IgD-negative memory B cell (primary cell): ENCODE results near the gene DFFB. TPM values are rescaled to one million over a fixed set of nuclear protein-coding genes. Genes with fewer than 3 reads are reported as not detected.

Source experiments
- H3K27ac Mint-ChIP-seq, 3 donors: one replicate each; pipeline ENCODE4 v1.8.0; 2020 to 2022; ENCODE audit warnings: mild to moderate bottlenecking in 3 of 3, mixed read lengths in 3 of 3, moderate library complexity in 1 of 3
- H3K27me3 Mint-ChIP-seq: one replicate; pipeline ENCODE4 v1.8.0; 2021; ENCODE audit warnings: mixed read lengths
- H3K36me3 Mint-ChIP-seq: one replicate; pipeline ENCODE4 v1.8.0; 2020; ENCODE audit warnings: mild to moderate bottlenecking, mixed read lengths
- H3K4me1 Mint-ChIP-seq, 3 donors: one replicate each; pipeline ENCODE4 v1.8.0; 2020 to 2022; ENCODE audit warnings: mixed read lengths in 3 of 3, mild to moderate bottlenecking in 1 of 3
- H3K4me3 Mint-ChIP-seq, 4 donors: one replicate each; pipeline ENCODE4 v1.8.0; 2020 to 2022; ENCODE audit warnings: mild to moderate bottlenecking in 4 of 4, mixed read lengths in 4 of 4, moderate library complexity in 3 of 4
- H3K9me3 Mint-ChIP-seq, 3 donors: one replicate each; pipeline ENCODE4 v1.8.0; 2020 to 2021; ENCODE audit warnings: mixed read lengths in 3 of 3, mild to moderate bottlenecking in 1 of 3
- polyA plus RNA-seq: library from polyadenylated mRNA; unstranded; fragments of 300-500 nt; fragmentation: Illumina TruSeq; gene quantifications from one replicate; pipeline ENCODE4 v1.2.3, GENCODE V29; 2021

DFFB gene
- polyA plus RNA-seq, 1 donor from 2014 or later = 7.1 TPM

GRCh38 chr1:3847081-3847480 lies 10.2 kb upstream of the DFFB start:
- Mint-ChIP-seq H3K27me3 (no peaks in the 10 kb centered on the region), H3K36me3 (peaks cover 9% of the 10 kb centered on the region), H3K27ac (no peak overlapping the region), H3K9me3 (no peaks in the 10 kb centered on the region), H3K4me3 (no peak overlapping the region), H3K4me1 (no peaks in the 10 kb centered on the region)

- no peak overlapping the region for H3K27ac Mint-ChIP-seq
These were observed 6.4 kb upstream of the DFFB start for GRCh38 chr1:3850857-3851256.

GRCh38 chr1:3851292-3851691 lies 6.0 kb upstream of the DFFB start:
- no peak overlapping the region for H3K27ac Mint-ChIP-seq
- no peaks in the 10 kb centered on the region for H3K27me3 Mint-ChIP-seq
- peaks cover 5 to 13% (median 5%) of the 10 kb centered on the region in 3 donors for H3K4me1 Mint-ChIP-seq
- H3K36me3 Mint-ChIP-seq = peaks cover 4% of the 10 kb centered on the region
- H3K9me3 Mint-ChIP-seq = no peaks in the 10 kb centered on the region
- no peak overlapping the region for H3K4me3 Mint-ChIP-seq

More at GRCh38 chr1:3850857-3851256, 6.4 kb upstream of the DFFB start:
- Mint-ChIP-seq H3K27me3 (no peaks in the 10 kb centered on the region), H3K4me3 (no peak overlapping the region), H3K4me1 (peaks cover 3 to 10% (median 5%) of the 10 kb centered on the region in 3 donors), H3K9me3 (no peaks in the 10 kb centered on the region), H3K36me3 (peaks cover 4% of the 10 kb centered on the region)

GRCh38 chr1:3852091-3852490 lies 5.2 kb upstream of the DFFB start:
- Mint-ChIP-seq H3K36me3 (peaks cover 4% of the 10 kb centered on the region), H3K9me3 (no peaks in the 10 kb centered on the region), H3K4me3 (no peak overlapping the region), H3K4me1 (peaks cover 6 to 14% (median 6%) of the 10 kb centered on the region in 3 donors), H3K27me3 (no peaks in the 10 kb centered on the region), H3K27ac (no peak overlapping the region)

- Mint-ChIP-seq H3K4me3 (peak overlapping the region in 2 of 4 donors; percentile 3 to 40), H3K27me3 (no peaks in the 10 kb centered on the region), H3K36me3 (peaks cover 7% of the 10 kb centered on the region), H3K27ac (peak overlapping the region in 1 of 3 donors; percentile 35), H3K4me1 (peaks cover 8 to 17% (median 11%) of the 10 kb centered on the region in 3 donors), H3K9me3 (no peaks in the 10 kb centered on the region)
These were observed 4.4 kb upstream of the DFFB start for GRCh38 chr1:3852711-3853485.

- peak overlapping the region in 1 of 3 donors; percentile 62 for H3K27ac Mint-ChIP-seq
- H3K4me1 Mint-ChIP-seq = peaks cover 10 to 25% (median 11%) of the 10 kb centered on the region in 3 donors
- peak overlapping the region; percentile 96 to 100 (median 98) for H3K4me3 Mint-ChIP-seq
- no peaks in the 10 kb centered on the region for H3K27me3 Mint-ChIP-seq
- peaks cover 8% of the 10 kb centered on the region for H3K36me3 Mint-ChIP-seq
- H3K9me3 Mint-ChIP-seq = no peaks in the 10 kb centered on the region
These were observed 484 bp downstream of the DFFB start for GRCh38 chr1:3857791-3858129.

GRCh38 chr1:3858231-3858981 lies 1.1 kb downstream of the DFFB start:
- Mint-ChIP-seq H3K4me1 (peaks cover 6 to 24% (median 10%) of the 10 kb centered on the region in 3 donors), H3K4me3 (peak overlapping the region; percentile 96 to 100 (median 98)), H3K27ac (peak overlapping the region in 1 of 3 donors; percentile 62), H3K36me3 (peaks cover 8% of the 10 kb centered on the region), H3K9me3 (no peaks in the 10 kb centered on the region), H3K27me3 (no peaks in the 10 kb centered on the region)

- H3K4me3 Mint-ChIP-seq = peak overlapping the region in 1 of 4 donors; percentile 17
- H3K27ac Mint-ChIP-seq = no peak overlapping the region
- no peaks in the 10 kb centered on the region for H3K27me3 Mint-ChIP-seq
- peaks cover 8% of the 10 kb centered on the region for H3K36me3 Mint-ChIP-seq
- no peaks in the 10 kb centered on the region for H3K9me3 Mint-ChIP-seq
- H3K4me1 Mint-ChIP-seq = peaks cover 0 to 11% (median 8%) of the 10 kb centered on the region in 3 donors
These were observed 6.1 kb downstream of the DFFB start for GRCh38 chr1:3863231-3863935.

- Mint-ChIP-seq H3K4me1 (peaks cover 0 to 8% (median 8%) of the 10 kb centered on the region in 3 donors), H3K36me3 (peaks cover 6% of the 10 kb centered on the region), H3K27ac (peak overlapping the region in 1 of 3 donors; percentile 80), H3K27me3 (no peaks in the 10 kb centered on the region), H3K9me3 (no peaks in the 10 kb centered on the region), H3K4me3 (no peak overlapping the region)
These were observed 7.6 kb downstream of the DFFB start for GRCh38 chr1:3864884-3865283.

GRCh38 chr1:3865606-3866160 lies 8.4 kb downstream of the DFFB start:
- H3K27ac Mint-ChIP-seq = peak overlapping the region in 1 of 3 donors; percentile 80
- H3K4me3 Mint-ChIP-seq = no peak overlapping the region
- no peaks in the 10 kb centered on the region for H3K9me3 Mint-ChIP-seq
- H3K36me3 Mint-ChIP-seq = peaks cover 6% of the 10 kb centered on the region
- H3K27me3 Mint-ChIP-seq = no peaks in the 10 kb centered on the region
- H3K4me1 Mint-ChIP-seq = peaks cover 0 to 8% (median 8%) of the 10 kb centered on the region in 3 donors

- H3K4me1 Mint-ChIP-seq = peaks cover 0 to 8% (median 6%) of the 10 kb centered on the region in 3 donors
- peaks cover 4% of the 10 kb centered on the region for H3K36me3 Mint-ChIP-seq
- H3K27me3 Mint-ChIP-seq = no peaks in the 10 kb centered on the region
- H3K4me3 Mint-ChIP-seq = no peak overlapping the region
- no peaks in the 10 kb centered on the region for H3K9me3 Mint-ChIP-seq
- peak overlapping the region in 1 of 3 donors; percentile 93 for H3K27ac Mint-ChIP-seq
These were observed 11.3 kb downstream of the DFFB start for GRCh38 chr1:3868464-3869006.

- H3K4me1 Mint-ChIP-seq = peaks cover 0 to 6% (median 4%) of the 10 kb centered on the region in 3 donors
- H3K36me3 Mint-ChIP-seq = peaks cover 8% of the 10 kb centered on the region
- H3K4me3 Mint-ChIP-seq = no peak overlapping the region
- H3K27ac Mint-ChIP-seq = no peak overlapping the region
- H3K27me3 Mint-ChIP-seq = no peaks in the 10 kb centered on the region
- no peaks in the 10 kb centered on the region for H3K9me3 Mint-ChIP-seq
These were observed 12.6 kb downstream of the DFFB start for GRCh38 chr1:3869751-3870301.

GRCh38 chr1:3871451-3871805 lies 14.2 kb downstream of the DFFB start:
- no peaks in the 10 kb centered on the region for H3K27me3 Mint-ChIP-seq
- H3K4me1 Mint-ChIP-seq = peaks cover 0 to 2% (median 0%) of the 10 kb centered on the region in 3 donors
- H3K4me3 Mint-ChIP-seq = no peak overlapping the region
- H3K9me3 Mint-ChIP-seq = no peaks in the 10 kb centered on the region
- H3K36me3 Mint-ChIP-seq = peaks cover 9% of the 10 kb centered on the region
- no peak overlapping the region for H3K27ac Mint-ChIP-seq

GRCh38 chr1:3872546-3872945 lies 15.3 kb downstream of the DFFB start:
- H3K27ac Mint-ChIP-seq = no peak overlapping the region
- H3K9me3 Mint-ChIP-seq = no peaks in the 10 kb centered on the region
- H3K27me3 Mint-ChIP-seq = no peaks in the 10 kb centered on the region
- H3K4me1 Mint-ChIP-seq = no peaks in the 10 kb centered on the region
- H3K4me3 Mint-ChIP-seq = no peak overlapping the region
- H3K36me3 Mint-ChIP-seq = peaks cover 8% of the 10 kb centered on the region
